Measurements from ENCODE around the gene CSNK1D. TPM values are rescaled to one million over a fixed set of nuclear protein-coding genes. Genes with fewer than 3 reads are reported as not detected.
A peak's percentile ranks its signal among the peaks of the same experiment; 100 is the strongest.

The CSNK1D gene
- total RNA-seq, 1 experiment from 2014 or later: 111 TPM

DNA sequence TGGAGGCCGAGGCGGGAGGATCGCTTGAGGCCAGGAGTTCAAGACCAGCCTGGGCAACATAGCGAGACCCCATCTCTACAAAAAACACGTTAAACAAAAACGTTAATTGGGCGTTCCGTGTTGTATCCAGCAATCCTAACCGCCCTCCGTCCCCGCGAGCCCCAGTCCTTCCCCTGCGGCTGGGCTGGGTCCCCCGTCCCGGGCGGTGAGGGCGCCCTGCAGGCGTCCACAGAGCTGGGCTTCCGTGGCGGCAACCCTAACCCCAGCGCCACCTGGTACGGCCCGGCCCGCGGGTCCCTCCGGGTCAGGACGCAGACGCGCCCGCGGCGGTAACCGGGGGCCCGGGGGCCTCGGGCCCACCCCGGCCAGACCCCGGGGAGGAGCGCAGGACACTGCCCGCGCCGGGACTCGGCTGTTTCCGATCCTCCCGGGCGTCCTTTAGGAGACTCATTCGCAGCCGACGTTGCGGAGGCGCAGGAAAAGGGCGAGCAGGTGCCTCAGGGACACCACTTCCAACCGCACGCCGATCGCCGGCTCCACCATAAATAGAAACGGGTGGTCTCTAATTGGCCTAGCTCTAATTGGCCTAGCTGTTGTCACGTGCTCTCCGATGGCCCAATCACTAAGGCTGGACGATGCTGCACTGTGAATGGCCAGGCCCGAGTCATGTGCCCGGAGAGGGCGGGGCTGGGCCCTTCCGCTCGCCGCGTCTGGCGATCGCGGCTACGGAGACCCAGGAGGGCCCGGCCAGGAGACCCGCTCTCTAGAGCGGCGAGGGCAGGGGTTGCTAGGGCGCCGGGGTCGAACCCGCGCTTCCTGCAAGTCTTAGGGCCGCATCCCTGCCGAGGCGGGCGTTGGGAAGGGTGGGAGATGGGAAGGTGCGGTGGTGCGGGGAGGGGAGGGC lies 19.0 kb upstream of the CSNK1D start (continued):
- TF ChIP-seq KAT7 (CRISPR knock-in tag; IDR thresholded peaks at IDR 0.05; ENCODE audit: borderline replicate concordance) (0 out of 2 replicates have a peak, but pooled peaks have one; percentile 43), RELA (CRISPR knock-in tag; IDR thresholded peaks at IDR 0.05; ENCODE audit: borderline replicate concordance) (0 out of 2 replicates have a peak, but pooled peaks have one; percentile 45)

DNA sequence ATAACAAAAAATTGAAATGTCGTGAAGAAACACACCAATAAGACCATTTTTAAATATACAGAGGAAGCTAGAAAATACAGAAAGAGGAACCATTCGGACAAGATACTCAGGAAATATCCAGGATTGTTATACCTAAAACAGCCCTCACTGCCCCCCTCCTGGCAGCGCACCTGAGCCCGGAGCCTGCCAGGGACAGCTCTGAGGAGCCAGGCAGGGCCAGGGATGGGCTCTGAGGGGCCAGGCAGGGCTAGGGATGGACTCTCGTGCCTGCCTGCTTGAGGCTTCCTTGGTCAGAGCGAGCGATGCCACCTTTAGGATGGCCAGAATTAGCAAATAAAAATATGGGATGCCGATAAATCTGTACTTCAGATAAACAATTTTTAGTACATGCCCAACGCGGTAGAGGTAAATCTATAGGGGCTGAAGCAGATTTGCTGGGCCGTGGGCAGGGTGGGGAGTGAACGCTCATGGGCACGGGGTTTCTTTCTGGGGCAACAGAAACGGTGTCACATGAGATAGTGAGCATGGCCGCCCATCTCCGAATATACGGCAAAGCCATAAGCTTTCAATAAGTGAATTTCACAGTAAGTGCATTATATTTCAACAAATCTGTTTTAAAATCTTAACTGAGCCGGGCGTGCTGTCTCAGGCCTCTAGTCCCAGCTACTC lies 18.2 kb upstream of the CSNK1D start:
- Mint-ChIP-seq H3K27me3 (ENCODE audit: low read depth) (peaks cover 11% of the 10 kb centered on the region; the same call in 1 of the 2 replicates), H3K36me3 (no peaks in the 10 kb centered on the region), H3K4me1 (peaks cover 14% of the 10 kb centered on the region), H3K9me3 (peaks cover 10% of the 10 kb centered on the region), H3K4me3 (peak overlapping the region; percentile 62), H3K27ac (0 out of 2 replicates have a peak overlapping the region, but pooled peaks have one; percentile 31)
- POLR2A ChIA-PET: interaction anchor here (1.3 kb wide), 1 partner anchor 18 kb away, joined by 5 read pairs; the partner anchor contains the start of gene CSNK1D
- CTCF ChIA-PET: interaction anchor here (0.9 to 1.1 kb wide), 2 partner anchors 11 to 55 kb away, joined by 4 to 7 read pairs; no protein-coding TSS in a partner anchor
- DNase-seq (ENCODE audit: low spot score) (no peak), ATAC-seq (no peak)
- TF ChIP-seq CBFB (CRISPR knock-in tag; IDR thresholded peaks at IDR 0.05; ENCODE audit: low read depth): no peak
- no peak for TF ChIP-seq TCF7 (CRISPR knock-in tag; IDR thresholded peaks at IDR 0.05; ENCODE audit: low read depth)
- no peak for TF ChIP-seq GABPB1 (CRISPR knock-in tag; IDR thresholded peaks at IDR 0.05)
- TF ChIP-seq, protein P1, sequence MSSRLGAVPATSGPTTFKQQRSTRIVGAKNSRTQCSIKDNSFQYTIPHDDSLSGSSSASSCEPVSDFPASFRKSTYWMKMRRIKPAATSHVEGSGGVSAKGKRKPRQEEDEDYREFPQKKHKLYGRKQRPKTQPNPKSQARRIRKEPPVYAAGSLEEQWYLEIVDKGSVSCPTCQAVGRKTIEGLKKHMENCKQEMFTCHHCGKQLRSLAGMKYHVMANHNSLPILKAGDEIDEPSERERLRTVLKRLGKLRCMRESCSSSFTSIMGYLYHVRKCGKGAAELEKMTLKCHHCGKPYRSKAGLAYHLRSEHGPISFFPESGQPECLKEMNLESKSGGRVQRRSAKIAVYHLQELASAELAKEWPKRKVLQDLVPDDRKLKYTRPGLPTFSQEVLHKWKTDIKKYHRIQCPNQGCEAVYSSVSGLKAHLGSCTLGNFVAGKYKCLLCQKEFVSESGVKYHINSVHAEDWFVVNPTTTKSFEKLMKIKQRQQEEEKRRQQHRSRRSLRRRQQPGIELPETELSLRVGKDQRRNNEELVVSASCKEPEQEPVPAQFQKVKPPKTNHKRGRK (CRISPR knock-in tag; IDR thresholded peaks at IDR 0.05; ENCODE audit: borderline replicate concordance): no peak
- TF ChIP-seq, protein P2, sequence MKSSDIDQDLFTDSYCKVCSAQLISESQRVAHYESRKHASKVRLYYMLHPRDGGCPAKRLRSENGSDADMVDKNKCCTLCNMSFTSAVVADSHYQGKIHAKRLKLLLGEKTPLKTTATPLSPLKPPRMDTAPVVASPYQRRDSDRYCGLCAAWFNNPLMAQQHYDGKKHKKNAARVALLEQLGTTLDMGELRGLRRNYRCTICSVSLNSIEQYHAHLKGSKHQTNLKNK (CRISPR knock-in tag; IDR thresholded peaks at IDR 0.05): no peak
- no peak for TF ChIP-seq NFATC4 (CRISPR knock-in tag; IDR thresholded peaks at IDR 0.05)
- TF ChIP-seq, protein P3, sequence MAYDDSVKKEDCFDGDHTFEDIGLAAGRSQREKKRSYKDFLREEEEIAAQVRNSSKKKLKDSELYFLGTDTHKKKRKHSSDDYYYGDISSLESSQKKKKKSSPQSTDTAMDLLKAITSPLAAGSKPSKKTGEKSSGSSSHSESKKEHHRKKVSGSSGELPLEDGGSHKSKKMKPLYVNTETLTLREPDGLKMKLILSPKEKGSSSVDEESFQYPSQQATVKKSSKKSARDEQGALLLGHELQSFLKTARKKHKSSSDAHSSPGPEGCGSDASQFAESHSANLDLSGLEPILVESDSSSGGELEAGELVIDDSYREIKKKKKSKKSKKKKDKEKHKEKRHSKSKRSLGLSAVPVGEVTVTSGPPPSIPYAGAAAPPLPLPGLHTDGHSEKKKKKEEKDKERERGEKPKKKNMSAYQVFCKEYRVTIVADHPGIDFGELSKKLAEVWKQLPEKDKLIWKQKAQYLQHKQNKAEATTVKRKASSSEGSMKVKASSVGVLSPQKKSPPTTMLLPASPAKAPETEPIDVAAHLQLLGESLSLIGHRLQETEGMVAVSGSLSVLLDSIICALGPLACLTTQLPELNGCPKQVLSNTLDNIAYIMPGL (CRISPR knock-in tag; IDR thresholded peaks at IDR 0.05): no peak

DNA sequence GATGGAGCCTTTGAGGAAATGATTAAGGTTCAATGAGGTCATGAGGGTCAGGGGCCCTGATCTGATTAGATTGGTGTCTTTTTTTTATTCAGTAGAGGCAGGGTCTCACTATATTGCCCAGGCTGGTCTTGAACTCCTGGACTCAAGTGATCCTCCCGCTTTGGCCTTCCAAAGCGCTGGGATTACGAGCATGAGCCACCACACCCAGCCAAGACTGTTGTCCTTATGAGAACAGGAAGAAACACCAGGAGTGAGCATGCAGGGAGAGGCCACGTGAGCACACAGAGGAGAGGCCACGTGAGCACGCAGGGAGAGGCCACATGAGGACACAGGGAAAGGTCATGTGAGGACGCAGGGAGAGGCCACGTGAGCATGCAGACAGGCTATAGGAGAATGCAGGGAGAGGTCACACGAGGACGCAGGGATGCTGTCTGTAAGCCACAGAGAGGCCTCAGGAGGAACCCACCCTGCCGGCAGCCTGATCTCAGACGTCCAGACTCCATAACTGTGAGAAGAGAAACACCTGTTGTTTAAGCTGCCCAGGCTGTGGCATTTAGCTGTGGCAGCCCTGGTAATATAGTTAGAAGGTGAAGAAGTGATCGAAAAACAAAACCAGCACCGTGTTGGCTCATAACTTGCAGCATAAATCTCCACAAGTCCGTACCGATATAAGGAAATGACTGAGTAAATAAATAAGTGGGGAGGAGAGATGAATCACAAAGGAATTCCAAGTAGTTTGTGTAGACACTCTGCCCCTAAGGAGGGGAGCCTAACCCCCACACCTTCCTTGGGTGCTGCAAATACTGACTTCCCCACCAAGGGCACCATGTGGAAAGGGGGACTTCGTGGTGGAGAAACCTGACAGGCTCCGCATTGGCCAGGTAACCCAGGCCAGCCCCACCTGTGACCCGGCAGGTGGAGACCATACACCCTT lies 14.6 kb upstream of the CSNK1D start:
- no peak for DNase-seq (ENCODE audit: low spot score)
- Mint-ChIP-seq H3K4me3 (no peak overlapping the region), H3K4me1 (0 out of 2 replicates have a peak, but pooled peaks cover 2% of the 10 kb centered on the region), H3K27ac (no peak overlapping the region), H3K27me3 (ENCODE audit: low read depth) (peaks cover 6% of the 10 kb centered on the region; the same call in 1 of the 2 replicates), H3K36me3 (no peaks in the 10 kb centered on the region), H3K9me3 (peaks cover 10% of the 10 kb centered on the region)
- ChIA-PET CTCF (no interaction called here), POLR2A (no interaction called here)
- no peak for ATAC-seq
- peak; percentile 92 for TF ChIP-seq GABPB1 (CRISPR knock-in tag; IDR thresholded peaks at IDR 0.05)
- TF ChIP-seq, protein P4, sequence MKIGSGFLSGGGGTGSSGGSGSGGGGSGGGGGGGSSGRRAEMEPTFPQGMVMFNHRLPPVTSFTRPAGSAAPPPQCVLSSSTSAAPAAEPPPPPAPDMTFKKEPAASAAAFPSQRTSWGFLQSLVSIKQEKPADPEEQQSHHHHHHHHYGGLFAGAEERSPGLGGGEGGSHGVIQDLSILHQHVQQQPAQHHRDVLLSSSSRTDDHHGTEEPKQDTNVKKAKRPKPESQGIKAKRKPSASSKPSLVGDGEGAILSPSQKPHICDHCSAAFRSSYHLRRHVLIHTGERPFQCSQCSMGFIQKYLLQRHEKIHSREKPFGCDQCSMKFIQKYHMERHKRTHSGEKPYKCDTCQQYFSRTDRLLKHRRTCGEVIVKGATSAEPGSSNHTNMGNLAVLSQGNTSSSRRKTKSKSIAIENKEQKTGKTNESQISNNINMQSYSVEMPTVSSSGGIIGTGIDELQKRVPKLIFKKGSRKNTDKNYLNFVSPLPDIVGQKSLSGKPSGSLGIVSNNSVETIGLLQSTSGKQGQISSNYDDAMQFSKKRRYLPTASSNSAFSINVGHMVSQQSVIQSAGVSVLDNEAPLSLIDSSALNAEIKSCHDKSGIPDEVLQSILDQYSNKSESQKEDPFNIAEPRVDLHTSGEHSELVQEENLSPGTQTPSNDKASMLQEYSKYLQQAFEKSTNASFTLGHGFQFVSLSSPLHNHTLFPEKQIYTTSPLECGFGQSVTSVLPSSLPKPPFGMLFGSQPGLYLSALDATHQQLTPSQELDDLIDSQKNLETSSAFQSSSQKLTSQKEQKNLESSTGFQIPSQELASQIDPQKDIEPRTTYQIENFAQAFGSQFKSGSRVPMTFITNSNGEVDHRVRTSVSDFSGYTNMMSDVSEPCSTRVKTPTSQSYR (CRISPR knock-in tag; IDR thresholded peaks at IDR 0.05): no peak
- TF ChIP-seq, protein P5, sequence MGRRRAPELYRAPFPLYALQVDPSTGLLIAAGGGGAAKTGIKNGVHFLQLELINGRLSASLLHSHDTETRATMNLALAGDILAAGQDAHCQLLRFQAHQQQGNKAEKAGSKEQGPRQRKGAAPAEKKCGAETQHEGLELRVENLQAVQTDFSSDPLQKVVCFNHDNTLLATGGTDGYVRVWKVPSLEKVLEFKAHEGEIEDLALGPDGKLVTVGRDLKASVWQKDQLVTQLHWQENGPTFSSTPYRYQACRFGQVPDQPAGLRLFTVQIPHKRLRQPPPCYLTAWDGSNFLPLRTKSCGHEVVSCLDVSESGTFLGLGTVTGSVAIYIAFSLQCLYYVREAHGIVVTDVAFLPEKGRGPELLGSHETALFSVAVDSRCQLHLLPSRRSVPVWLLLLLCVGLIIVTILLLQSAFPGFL (CRISPR knock-in tag; IDR thresholded peaks at IDR 0.05; ENCODE audit: borderline replicate concordance): 0 out of 2 replicates have a peak, but pooled peaks have one; percentile 66
- TF ChIP-seq, protein P1 (CRISPR knock-in tag; IDR thresholded peaks at IDR 0.05; ENCODE audit: borderline replicate concordance): no peak
- TF ChIP-seq GTF2I (CRISPR knock-in tag; conservative IDR thresholded peaks at IDR 0.05): no peak
